GM18498 (cell line): ENCODE measurements around the gene LRRC8E.
"Not testable (repeated sequence)": the region's sequence is repeated elsewhere in the genome, so short reads cannot be mapped to it uniquely, and the experiment has no call there.

Source experiments
- ATAC-seq: cut with Tn5 transposase; IDR thresholded peaks from one replicate; pipeline ENCODE4 v1.9.1; 2021; ENCODE audit warnings: mild to moderate bottlenecking, moderate library complexity; ENCODE audit not compliant: unreplicated experiment

Gene LRRC8E

DNA sequence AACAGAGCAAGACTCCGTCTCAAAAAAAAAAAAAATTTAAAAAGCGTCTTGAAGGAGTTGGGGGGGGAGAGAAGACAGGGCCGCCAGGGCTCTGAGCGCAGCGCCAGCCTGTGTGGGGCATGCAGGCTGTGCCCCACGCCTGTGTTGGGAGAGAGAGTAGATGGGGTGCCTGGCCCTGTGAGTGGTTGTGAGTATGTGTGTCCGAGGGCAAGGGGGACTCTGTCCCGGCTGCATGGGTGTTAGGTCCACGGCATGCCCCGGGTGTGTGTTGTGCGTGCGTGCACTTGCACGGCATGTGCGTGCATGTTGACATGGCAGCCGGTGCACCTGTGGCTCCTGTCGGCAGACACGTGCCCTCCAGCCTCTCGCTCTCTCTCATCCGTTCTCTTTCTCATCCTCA lies 18.8 kb downstream of the LRRC8E start:
- ATAC-seq: no peak

DNA sequence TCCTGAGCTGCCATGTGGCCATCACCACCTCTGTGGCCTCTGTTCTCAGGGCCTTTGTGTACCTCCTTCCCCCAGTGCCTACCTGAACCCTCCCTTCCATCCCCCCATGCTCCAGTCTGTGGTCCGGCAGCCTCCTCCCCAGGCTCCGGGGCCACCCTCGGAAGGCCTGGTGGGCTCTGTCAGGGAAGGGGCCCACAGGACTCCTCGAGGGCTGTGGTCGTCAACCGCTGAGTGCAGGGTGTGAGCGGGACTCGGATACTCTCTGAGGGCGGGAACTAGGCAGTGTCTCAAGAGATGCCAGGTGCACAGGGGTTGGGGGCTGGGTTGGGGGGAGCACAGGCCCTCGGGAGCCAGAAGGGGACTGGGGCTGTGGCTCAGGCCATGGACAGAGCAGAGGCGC lies 19.2 kb downstream of the LRRC8E start:
- ATAC-seq: no peak

DNA sequence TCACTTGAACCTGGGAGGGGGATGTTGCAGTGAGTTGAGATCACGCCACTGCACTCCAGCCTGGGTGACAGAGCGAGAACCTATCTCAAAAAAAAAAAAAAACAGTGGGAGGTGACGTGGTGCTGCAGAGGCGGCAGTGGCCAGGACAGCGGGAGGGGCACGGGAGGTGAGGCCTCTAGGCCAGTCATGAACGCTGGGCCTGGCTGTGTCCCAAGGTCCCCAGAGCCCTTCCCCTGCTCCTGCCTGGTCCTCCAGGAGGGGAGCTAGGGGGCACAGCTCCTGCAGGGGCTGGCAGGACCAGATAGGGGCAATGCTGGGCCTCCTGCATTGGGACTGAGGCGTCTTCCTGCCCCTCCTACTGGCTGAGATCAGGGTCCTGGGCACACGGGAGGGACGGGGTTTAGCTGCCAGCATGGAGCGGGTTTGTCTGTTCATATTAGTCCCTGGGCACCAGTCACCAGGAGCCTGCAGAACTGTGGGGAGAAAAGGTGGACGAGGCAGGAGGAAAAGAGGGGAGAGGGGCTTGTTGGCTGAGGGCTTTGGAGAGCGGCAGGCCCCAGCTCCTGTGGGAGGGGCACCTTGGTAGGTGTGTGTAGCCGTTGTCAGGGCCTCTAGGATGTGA lies 19.9 kb downstream of the LRRC8E start:
- no peak for ATAC-seq

DNA sequence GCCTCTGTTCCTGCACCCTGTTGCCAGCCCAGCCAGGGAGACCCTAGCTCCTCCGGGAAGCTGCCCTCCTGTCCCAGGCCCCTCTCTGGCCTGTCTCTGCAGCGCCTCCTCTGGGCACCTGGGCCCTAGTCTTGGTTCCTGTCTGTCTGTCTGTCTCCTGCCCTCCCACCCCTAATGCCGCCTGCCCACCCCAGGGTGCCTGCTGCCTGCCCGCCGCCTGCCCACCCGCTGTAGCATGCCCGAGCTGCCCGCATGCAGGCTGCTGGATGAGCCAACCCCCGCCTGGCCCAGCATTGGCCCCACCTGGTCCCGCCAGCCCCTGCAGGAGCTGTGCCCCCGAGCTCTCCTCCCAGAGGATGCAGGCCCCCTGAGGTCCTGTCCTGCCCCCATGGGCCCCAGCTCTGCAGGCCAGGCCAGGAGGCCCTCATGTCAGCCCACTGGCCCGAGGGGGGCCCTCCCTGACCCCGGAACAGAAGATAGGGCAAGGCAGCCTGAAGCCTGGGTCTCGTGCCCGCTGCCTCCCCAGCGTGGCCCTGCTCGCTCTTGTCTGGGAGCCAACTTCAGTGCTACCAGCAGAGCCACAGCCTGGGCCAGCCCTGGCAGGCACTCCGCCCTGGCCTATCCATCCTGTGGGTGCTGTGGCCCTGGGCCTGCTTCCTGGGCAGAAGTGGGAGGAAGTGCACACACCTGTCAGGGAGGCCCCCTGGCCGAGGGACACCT lies 20.6 kb downstream of the LRRC8E start:
- no peak for ATAC-seq

DNA sequence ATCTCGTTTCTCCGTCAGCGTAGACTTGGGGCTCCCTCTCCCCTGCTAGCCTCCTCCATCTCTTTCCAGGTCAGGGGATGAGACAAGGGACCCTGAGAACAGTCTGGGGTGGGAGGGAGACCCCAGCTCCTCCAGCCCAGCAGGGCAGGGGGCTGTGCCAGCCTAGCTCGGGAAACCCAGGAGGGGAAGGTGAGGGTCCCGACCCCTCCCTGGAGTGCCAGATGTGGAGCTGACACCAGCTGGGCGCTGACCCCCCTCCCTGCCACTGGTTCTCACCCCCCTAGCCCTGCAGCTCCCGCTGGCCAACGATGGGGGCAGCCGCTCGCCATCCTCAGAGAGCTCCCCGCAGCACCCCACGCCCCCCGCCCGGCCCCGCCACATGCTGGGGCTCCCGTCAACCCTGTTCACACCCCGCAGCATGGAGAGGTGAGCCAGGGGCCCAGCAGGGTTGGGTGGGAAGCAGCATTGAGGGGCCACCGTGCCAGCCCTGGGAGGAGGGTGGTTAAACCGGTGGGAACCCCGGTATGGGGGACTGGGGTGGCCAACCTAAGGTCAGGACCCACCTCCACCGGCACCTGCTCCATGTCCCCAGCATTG lies 21.3 kb downstream of the LRRC8E start:
- ATAC-seq: no peak

DNA sequence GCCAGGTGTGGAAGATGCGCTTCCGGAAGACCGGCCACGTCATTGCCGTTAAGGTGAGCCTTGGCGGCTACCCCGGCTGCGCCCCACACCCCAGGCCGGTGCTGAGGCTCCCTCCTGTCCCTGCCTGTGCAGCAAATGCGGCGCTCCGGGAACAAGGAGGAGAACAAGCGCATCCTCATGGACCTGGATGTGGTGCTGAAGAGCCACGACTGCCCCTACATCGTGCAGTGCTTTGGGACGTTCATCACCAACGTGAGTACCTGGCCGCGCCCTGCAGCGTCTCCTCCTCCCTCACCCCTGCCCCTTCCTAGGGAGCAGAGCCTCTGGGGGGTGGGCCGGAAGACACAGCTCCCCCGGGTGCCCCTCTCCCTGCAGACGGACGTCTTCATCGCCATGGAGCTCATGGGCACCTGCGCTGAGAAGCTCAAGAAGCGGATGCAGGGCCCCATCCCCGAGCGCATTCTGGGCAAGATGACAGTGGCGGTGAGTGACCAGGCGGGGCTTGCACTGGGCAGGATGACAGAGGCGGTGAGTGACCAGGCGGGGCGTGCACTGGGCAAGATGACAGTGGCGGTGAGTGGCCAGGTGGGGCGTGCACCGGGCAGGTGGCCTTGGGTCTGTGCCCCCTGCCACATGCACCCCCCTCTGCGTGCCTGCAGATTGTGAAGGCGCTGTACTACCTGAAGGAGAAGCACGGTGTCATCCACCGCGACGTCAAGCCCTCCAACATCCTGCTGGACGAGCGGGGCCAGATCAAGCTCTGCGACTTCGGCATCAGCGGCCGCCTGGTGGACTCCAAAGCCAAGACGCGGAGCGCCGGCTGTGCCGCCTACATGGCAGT lies 22.2 kb downstream of the LRRC8E start:
- no peak for ATAC-seq

DNA sequence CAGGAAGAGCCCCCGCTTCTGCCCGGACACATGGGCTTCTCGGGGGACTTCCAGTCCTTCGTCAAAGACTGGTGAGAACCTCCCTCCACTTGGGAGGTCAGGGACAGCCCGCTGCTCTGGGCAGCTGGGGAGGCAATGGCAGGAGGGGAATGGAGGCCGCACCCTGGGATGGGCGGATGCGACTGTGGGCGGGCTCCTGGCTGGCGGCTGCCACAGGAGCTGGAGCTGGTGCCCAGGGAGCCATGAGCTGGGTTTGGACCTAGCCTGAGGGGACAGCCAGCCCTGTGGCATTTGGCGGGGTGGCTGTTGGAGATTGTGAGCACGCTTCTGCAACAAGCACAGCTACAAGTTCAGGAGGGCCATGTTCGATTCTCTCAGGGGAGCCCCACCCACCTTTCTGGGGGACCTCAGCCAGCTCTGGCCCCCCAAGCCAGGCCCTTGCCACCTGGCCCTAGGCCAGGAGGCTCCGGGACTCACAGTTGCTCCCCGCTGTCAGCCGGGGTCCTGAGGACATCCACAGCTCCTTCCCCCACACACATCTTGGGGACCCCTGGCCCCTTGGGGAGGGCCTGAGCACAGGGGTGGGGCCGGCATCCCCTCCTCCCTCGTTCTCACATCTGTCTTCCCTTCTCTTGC lies 23.3 kb downstream of the LRRC8E start:
- no peak for ATAC-seq

DNA sequence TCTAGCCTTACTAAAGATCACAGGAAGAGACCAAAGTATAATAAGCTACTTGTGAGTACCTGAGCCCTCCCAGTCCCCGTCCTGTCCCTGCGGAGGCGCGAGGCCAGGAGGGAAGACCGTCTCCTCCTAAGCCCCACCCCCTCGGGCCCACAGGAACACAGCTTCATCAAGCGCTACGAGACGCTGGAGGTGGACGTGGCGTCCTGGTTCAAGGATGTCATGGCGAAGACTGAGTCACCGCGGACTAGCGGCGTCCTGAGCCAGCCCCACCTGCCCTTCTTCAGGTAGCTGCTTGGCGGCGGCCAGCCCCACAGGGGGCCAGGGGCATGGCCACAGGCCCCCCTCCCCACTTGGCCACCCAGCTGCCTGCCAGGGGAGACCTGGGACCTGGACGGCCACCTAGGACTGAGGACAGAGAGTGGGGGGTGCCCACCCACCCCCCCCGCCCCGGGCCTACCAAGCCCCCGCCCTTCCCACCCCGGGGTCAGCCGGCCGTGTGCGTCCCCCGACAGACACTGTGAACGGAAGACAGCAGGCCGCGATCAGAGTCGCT lies 23.9 kb downstream of the LRRC8E start:
- no peak for ATAC-seq

DNA sequence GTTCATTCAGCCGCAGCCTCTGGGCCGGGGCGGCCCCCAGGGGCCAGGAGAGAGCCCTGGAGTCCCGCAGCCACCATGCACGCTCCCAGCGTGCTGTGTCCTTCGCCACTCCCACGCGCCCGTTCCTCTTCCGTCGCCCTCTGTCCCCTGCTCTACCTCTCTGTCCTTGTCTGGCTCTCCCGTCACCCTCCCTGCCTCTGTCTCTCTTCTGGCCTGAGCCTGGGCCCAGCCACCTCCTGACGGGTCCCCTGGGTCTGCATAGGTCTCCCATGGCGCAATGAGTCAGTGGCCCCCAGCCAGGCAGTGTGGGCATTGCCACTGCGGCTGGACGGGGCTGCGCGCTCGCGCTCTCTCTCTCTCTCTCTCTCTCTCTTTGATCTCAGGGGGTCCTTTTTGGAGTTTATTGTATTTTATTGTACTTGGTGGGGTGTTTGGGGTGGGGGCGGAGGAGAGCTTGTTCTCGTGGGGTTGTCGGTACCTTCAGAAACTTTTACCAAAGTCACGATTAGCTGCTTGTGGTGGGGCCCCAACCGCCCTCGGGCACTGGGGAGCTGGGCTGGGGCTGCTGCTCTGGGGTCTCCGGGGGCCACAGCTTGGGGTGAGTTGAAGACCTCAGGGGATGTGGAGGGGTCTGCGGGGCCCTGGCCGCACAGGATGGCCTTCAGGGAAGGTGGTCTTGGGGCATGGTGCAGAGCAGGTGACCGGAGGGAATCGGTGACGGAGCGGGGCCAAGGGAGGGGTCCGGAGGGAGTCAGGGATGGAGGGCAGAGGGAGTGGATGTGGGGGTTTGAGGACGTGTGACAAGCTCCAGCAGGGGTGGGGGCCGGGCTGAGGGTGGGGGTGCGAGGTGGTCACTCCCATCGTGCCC lies 24.6 kb downstream of the LRRC8E start:
- no peak for ATAC-seq

DNA sequence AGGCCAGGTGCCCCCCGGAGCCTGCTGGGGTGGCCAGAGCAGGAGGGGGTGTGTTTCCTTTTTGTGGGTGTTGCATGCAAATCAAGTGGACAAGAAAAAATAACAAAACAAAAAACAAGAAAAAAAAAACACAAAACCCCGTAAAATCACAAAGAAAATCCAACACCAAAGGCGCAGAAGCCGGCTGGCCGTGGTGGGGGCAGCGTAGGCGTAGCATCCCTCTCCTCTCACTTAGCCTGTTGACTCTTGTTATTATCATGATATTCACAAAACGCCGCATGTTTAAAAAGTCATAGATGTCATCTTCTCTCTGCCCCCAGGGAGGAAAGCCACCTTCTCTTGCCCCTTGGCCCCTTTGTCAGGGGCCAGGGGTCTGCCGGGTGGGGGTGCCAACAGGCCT lies 25.3 kb downstream of the LRRC8E start:
- ATAC-seq: no peak

DNA sequence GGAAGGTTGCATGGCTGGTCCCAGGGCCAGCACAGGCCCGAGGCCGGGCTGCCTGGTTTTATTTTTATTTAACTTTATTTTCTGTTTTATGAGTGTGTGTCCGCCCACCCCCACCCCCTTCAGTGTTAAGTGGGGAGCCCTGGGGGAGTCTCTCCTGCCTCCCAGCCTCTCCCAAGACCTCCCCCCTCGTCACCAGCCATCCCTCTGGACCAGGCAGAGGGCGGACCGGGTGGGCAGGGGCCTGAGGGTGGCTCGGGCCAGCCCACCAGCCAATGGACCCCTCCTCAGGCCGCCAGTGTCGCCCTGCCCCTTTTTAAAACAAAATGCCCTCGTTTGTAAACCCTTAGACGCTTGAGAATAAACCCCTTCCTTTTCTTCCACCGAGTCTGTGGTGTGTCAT lies 25.8 kb downstream of the LRRC8E start:
- ATAC-seq: no peak

DNA sequence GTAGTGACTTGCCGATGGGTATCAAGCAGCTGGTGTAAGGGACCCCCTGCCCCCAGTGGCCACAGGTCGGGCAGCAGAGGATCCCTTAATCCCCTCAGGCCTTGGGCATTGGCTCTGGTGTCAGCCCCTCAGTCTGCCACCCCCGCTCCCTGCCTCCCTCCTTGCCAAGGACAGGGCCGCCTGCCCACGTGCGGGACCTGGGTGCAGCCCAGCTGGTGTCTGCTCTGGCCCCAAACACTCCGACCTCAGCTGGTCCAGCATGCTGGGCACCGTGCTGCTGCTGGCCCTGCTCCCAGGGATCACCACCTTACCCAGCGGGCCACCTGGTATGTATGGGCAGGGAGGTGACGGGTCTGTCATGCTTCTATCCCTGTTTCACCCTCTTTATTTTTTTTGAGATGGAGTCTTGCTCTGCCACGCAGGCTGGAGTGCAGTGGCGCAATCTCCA lies 26.3 kb downstream of the LRRC8E start, which contains the start of gene TGFBR3L:
TSS of gene TGFBR3L (plus strand) at position 233 of the 448 bp plus-strand sequence.
- ATAC-seq: no peak

DNA sequence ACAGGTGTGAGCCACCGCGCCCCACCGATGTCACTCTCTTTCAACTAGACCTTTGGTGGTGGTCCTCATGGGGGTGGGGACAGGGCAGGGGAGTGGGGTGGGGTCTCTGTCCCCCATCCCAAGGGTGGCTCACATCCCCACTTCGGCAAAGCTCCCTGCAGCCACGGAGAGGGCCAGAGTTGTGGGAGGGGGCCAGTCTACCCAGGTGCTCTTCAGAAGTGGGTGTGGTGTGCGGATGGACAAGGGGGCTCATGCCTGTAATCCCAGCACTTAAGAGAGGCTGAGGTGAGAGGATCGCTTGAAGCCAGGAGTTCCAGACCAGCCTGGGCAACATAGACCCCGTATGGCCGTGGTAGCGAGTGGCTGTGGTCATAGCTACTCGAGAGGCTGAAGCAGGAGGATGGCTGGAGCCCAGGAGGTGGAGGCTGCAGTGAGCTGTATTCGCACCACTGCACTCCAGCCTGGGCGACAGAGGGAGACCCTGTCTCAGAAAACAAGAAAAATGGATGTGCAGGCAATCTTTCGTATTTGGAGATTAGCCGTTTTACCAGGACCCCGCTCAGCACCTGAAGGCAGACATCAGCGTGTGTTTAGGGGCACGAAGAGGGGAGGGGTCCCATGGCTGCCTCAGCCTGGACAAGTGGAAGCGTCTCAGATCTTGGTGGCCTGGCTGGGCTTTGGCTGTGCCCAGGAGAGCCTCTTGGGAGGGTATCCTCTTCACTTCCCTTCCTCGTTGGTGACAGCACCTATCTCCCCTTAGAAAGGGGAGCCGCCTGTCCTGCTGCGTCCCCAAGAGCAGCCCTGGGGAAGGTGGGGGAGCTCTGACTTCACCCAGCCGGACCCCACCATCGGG lies 27.2 kb downstream of the LRRC8E start:
- no peak for ATAC-seq

DNA sequence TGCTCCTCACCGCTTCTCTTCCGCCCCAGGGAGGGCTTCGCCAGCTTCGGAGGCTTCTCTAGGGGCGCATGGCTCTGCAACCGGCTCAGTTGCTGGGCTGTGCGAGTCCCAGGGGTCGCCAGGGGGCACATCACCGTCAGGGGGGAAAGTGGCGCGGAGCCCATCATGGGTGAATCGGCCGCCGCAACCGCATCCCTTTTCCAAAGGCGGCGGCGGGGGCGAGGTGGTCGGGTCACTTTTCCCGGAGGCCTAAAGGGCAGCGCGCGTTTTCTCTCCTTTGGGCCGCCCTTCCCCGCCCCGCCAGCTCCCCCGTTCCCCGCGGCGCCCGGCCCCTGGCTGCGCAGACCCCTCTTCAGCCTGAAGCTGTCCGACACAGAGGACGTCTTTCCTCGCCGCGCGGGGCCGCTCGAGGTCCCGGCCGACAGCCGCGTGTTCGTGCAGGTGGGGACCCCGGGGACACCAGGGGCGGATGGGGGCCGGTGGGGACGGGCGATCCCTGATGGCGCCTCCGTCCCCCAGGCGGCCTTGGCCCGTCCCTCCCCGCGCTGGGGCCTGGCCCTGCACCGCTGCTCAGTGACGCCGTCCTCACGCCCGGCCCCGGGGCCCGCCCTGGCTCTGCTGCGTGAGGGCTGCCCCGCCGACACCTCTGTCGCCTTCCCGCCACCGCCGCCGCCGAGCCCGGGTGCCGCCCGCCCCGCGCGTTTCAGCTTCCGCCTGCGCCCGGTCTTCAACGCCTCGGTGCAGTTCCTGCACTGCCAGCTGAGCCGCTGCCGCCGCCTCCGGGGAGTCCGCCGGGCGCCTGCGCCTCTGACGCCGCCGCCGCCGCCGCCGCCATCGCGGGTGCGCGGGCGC lies 28.0 kb downstream of the LRRC8E start:
- no peak for ATAC-seq

DNA sequence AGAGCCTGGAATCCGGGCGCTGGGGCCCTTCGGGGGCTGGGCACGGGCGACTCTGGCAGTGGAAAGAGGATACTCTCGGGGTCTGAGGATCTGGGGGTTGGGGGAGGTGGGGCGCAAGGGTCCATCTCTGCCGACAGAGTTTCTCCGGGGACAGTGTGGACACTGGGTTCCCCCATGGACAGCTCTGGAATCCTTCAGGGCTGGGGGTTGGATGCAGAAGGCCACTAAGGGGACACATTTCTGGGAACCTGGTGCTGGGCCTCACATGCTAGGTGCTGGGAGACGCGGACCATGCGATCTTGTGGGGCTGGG lies 28.6 kb downstream of the LRRC8E start:
- ATAC-seq: no peak

DNA sequence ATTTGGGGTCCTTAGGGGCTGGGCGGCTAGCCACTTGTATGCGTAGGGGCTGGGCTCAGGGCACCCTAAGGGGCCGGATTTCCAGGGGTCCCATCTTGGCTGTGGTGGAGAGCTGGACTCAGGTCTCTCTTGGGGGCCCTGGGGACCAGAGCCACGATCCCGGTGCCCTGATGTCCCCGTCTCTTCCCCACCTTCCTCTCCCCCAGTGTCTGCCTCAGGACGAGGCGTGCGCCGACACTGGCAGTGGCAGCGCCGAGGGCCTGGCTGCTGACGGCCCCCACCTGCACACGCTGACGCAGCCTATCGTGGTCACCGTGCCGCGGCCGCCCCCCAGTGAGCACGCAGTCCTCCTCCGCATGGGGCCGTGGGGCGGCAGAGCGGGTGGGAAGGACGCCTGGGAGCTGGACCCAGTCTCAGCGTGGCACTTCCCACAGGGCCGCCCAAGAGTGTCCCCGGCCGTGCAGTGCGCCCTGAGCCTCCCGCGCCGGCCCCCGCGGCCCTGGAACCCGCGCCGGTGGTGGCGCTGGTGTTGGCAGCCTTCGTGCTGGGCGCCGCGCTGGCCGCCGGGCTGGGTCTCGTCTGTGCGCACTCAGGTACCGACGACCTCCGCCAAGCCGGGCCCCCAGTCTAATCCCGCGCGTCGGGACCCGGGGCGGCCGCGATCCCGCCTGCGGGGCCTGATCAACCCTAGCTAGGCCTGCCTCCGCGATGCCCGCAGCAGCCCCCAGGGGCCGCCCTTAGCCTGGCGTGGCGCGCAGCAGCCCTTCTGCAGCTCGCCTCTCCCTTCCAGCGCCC lies 29.2 kb downstream of the LRRC8E start:
- ATAC-seq: no peak

DNA sequence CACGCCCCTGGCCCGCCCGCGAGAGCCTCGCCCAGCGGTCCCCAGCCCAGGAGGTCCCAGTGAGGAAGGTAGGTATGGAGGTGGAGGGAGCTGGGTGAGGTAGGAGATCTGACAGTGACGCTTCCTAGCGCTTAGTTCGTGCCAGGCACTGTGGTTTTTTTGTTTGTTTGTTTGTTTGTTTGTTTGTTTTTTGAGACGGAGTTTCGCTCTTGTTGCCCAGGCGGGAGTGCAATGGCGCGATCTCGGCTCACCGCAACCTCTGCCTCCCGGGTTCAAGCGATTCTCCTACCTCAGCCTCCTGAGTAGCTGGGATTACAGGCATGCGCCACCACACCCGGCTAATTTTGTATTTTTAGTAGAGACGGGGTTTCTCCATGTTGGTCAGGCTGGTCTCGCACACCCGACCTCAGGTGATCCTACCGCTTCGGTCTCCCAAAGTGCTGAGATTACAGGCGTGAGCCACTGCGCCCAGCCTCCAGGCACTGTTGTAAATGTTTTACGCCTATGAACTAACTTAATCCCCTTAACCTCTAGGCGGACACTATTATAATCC lies 29.8 kb downstream of the LRRC8E start:
- ATAC-seq: not testable (repeated sequence)
